A549 (cell line): ENCODE data around the gene RUVBL2. TPM values are rescaled to one million over a fixed set of nuclear protein-coding genes. Genes with fewer than 3 reads are reported as not detected.

Experiments used
- ATAC-seq, 2 experiments: fragments of 200-7000 bp in 1 of 2; fragments of >200 bp in 1 of 2; cut with Nextera tagmentation in 1 of 2; cut with Tn5 transposase in 1 of 2; 3 replicates each; pipeline versions ENCODE4 v1.8.0 to v1.9.1; 2018 to 2020; ENCODE audit warnings: mild to moderate bottlenecking in 1 of 2, moderate library complexity in 1 of 2
- CTCF ChIA-PET: fragments of 300-600 bp; sonication (Branson Sonifier 250); formaldehyde crosslinking; extraction: SDS; loops from one replicate; lab custom pipeline; 2021; ENCODE audit warnings: antibody characterized with exemption, inconsistent platforms; lab: Yijun Ruan, JAX
- POLR2A ChIA-PET: fragments of 350-600 bp; formaldehyde crosslinking; extraction: SDS; loops from one replicate; lab custom pipeline; 2021; ENCODE audit warnings: antibody characterized with exemption, inconsistent platforms; lab: Yijun Ruan, JAX
- DNase-seq, 2 experiments: peaks; one replicate each; pipeline versions ENCODE4 v3.0.0 to v3.0.0-alpha.2; 2011 to 2016; ENCODE audit warnings: low read depth in 1 of 2, low spot score in 1 of 2
- FAIRE-seq: peaks from 2 replicates; lab custom pipeline; 2011; peaks lifted over from hg19 to GRCh38; lab: Jason Lieb, UNC
- H3K27ac ChIP-seq, 2 experiments: fragments of >200 bp; sonication (Bioruptor Twin); formaldehyde crosslinking; 3 replicates each; pipeline ENCODE4 v1.5.1; 2016 to 2017
- H3K4me1 ChIP-seq: fragments of >200 bp; sonication (Bioruptor Twin); formaldehyde crosslinking; 3 replicates; pipeline ENCODE4 v1.6.1; 2016
- H3K4me2 ChIP-seq: fragments of >200 bp; sonication (Bioruptor Twin); formaldehyde crosslinking; 3 replicates; pipeline ENCODE4 v1.6.1; 2016
- H3K4me3 ChIP-seq: fragments of >200 bp; sonication (Bioruptor Twin); formaldehyde crosslinking; 3 replicates; pipeline ENCODE4 v1.5.1; 2016
- H3K9me3 ChIP-seq: fragments of >200 bp; sonication (Bioruptor Twin); formaldehyde crosslinking; 3 replicates; pipeline ENCODE4 v1.6.1; 2016
- BCL3 ChIP-seq: fragments of >200 bp; sonication (Bioruptor Twin); formaldehyde crosslinking; IDR thresholded peaks from 3 replicates; pipeline ENCODE4 v1.6.1; 2016
- CHD2 ChIP-seq: fragments of 150-350 bp; IDR thresholded peaks from 2 replicates; pipeline ENCODE4 v1.6.1; 2014; ENCODE audit warnings: low read length; ENCODE audit not compliant: partially characterized antibody
- ESRRA ChIP-seq: fragments of 150-350 bp; IDR thresholded peaks from 2 replicates; pipeline ENCODE4 v1.6.1; 2014; ENCODE audit warnings: mild to moderate bottlenecking, low read length, borderline replicate concordance
- FOXS1 ChIP-seq: fragments of 250-450 bp; sonication (Bioruptor Pico); IDR thresholded peaks from 2 replicates; pipeline ENCODE4 v1.5.0; 2020; ENCODE audit warnings: mild to moderate bottlenecking, moderate library complexity
- HES2 ChIP-seq: fragments of >200 bp; sonication (Bioruptor Twin); formaldehyde crosslinking; IDR thresholded peaks from 2 replicates; pipeline ENCODE4 v1.6.1; 2016
- HOXB13 ChIP-seq: fragments of 250-450 bp; sonication (Bioruptor Pico); IDR thresholded peaks from 2 replicates; pipeline ENCODE4 v1.5.0; 2020; ENCODE audit warnings: low read depth, mild to moderate bottlenecking, moderate library complexity
- JUN ChIP-seq, 2 experiments: fragments of >200 bp; sonication (Bioruptor Twin); formaldehyde crosslinking; IDR thresholded peaks; 2 replicates in 1 of 2; 3 replicates in 1 of 2; pipeline ENCODE4 v1.6.1; 2016 to 2017
- KDM5A ChIP-seq: fragments of 200-600 bp; sonication (generic); IDR thresholded peaks from 2 replicates; pipeline ENCODE4 v1.6.1; 2016; ENCODE audit warnings: antibody characterized with exemption, mild to moderate bottlenecking
- MAX ChIP-seq: IDR thresholded peaks from 2 replicates; pipeline ENCODE4 v1.6.1; 2012
- PHF8 ChIP-seq: fragments of 200-600 bp; sonication (generic); IDR thresholded peaks from 2 replicates; pipeline ENCODE4 v1.6.1; 2016; ENCODE audit warnings: low read depth, mild to moderate bottlenecking, antibody characterized with exemption, moderate library complexity, borderline replicate concordance
- RAD21 ChIP-seq, 2 experiments: fragments of >200 bp in 1 of 2; sonication (Bioruptor Twin) in 1 of 2; formaldehyde crosslinking in 1 of 2; IDR thresholded peaks in 1 of 2; conservative IDR thresholded peaks in 1 of 2; 2 replicates in 1 of 2; 3 replicates in 1 of 2; pipeline ENCODE4 v1.6.1; 2012 to 2018; ENCODE audit warnings: inconsistent platforms in 1 of 2
- RCOR1 ChIP-seq: fragments of 150-350 bp; IDR thresholded peaks from 2 replicates; pipeline ENCODE4 v1.6.1; 2014; ENCODE audit warnings: antibody characterized with exemption, low read length, low read depth
- REST ChIP-seq: fragments of 200-600 bp; sonication (generic); IDR thresholded peaks from 2 replicates; pipeline ENCODE4 v1.6.1; 2016; ENCODE audit warnings: antibody characterized with exemption, mild to moderate bottlenecking, moderate library complexity
- RFX5 ChIP-seq: fragments of 450-650 bp; IDR thresholded peaks from 2 replicates; pipeline ENCODE4 v1.7.1; 2014; ENCODE audit warnings: antibody characterized with exemption, mild to moderate bottlenecking, moderate library complexity
- RNF2 ChIP-seq: fragments of 200-600 bp; sonication (generic); IDR thresholded peaks from 2 replicates; pipeline ENCODE4 v1.6.1; 2016; ENCODE audit warnings: low read depth, mild to moderate bottlenecking, antibody characterized with exemption, moderate library complexity, borderline replicate concordance
- ZC3H11A ChIP-seq: fragments of 450-650 bp; IDR thresholded peaks from 2 replicates; pipeline ENCODE4 v1.6.1; 2014; ENCODE audit warnings: antibody characterized with exemption, mild to moderate bottlenecking
- ZNF302 ChIP-seq: fragments of 250-450 bp; sonication (Bioruptor Pico); IDR thresholded peaks from 2 replicates; pipeline ENCODE4 v1.9.0; 2021; ENCODE audit warnings: inconsistent platforms, mild to moderate bottlenecking, moderate library complexity
- WGBS: methylation state at CpG from one replicate; pipeline ENCODE4 v1.1.6; 2017; ENCODE audit errors: missing lambda C conversion rate; 5-methylcytosine and 5-hydroxymethylcytosine counted together
- polyA plus RNA-seq, 4 experiments: library from polyadenylated mRNA; depleted of rRNA in 3 of 4; stranded (reverse); fragments of >200 nt; fragmentation: RNase III in 1 of 4; extraction: RNeasy Plus Mini Kit Qiagen cat#74134 plus additional on column Dnase treatment in 1 of 4; gene quantifications; 2 replicates in 3 of 4; 3 replicates in 1 of 4; pipeline ENCODE4 v1.2.3, GENCODE V29; 2011 to 2017

RUVBL2 gene
- polyA plus RNA-seq, 2 of the 4 experiments (the other 2 are of a cell fraction), result 186 to 225 TPM

- no peak for FAIRE-seq
Observed at GRCh38 chr19:48991873-48992580, 1.7 kb upstream of the RUVBL2 start.

GRCh38 chr19:48992581-48993174 lies 1.0 kb upstream of the RUVBL2 start:
- ChIA-PET CTCF (interaction anchor here (0.6 to 14.7 kb wide), 49 partner anchors 15 to 1676 kb away, joined by 3 to 408 read pairs (median 5); partner anchors contain the start of genes BAX, CGB2, CGB7 and FTL), POLR2A (interaction anchor here (0.6 to 1.9 kb wide), 19 partner anchors 9 to 350 kb away, joined by 3 to 16 read pairs (median 6); partner anchors contain the start of genes FTL, NUCB1 and PPP1R15A)
- Histone ChIP-seq H3K4me2 (peak overlapping the region; percentile 93), H3K4me1 (peaks cover 20% of the 10 kb centered on the region), H3K27ac (peak overlapping the region; percentile 76 to 87), H3K4me3 (peak overlapping the region; percentile 73), H3K9me3 (no peaks in the 10 kb centered on the region)
- no peak for DNase-seq
- ATAC-seq, result peak; percentile 2 to 17
- no peak for FAIRE-seq
- no peak for TF ChIP-seq FOXS1
- TF ChIP-seq ZNF302, result no peak
- 0 out of 5 replicates have a peak, but pooled peaks of 1 of the 2 experiments have one; percentile 10 for TF ChIP-seq JUN (IDR thresholded peaks at IDR 0.05)
- WGBS, result 4% methylated on average over 20 of the region's 20 CpGs

More at GRCh38 chr19:48991873-48992580, 1.7 kb upstream of the RUVBL2 start:
- POLR2A ChIA-PET, result interaction anchor here (0.6 to 1.9 kb wide), 4 partner anchors 13 to 146 kb away, joined by 3 to 9 read pairs (median 4); partner anchors contain the start of genes FTL and PPP1R15A
- peak; percentile 30; the same call in 1 of the 2 replicates for TF ChIP-seq MAX
- no peak for TF ChIP-seq HOXB13 (CRISPR knock-in tag)
- 61% methylated on average over 8 of the region's 8 CpGs for WGBS
- Histone ChIP-seq H3K4me1 (peaks cover 20% of the 10 kb centered on the region), H3K4me3 (peak overlapping the region; percentile 73), H3K27ac (peak overlapping the region; percentile 76 to 87), H3K4me2 (peak overlapping the region; percentile 93), H3K9me3 (no peaks in the 10 kb centered on the region)
- CTCF ChIA-PET, result interaction anchor here (0.6 to 14.7 kb wide), 17 partner anchors 14 to 233 kb away, joined by 3 to 408 read pairs (median 5); partner anchors contain the start of genes CGB7 and LHB
- ATAC-seq, result peak; percentile 48 to 60
- DNase-seq, result peak; percentile 63 to 75

- Histone ChIP-seq H3K4me2 (peak overlapping the region; percentile 87), H3K4me3 (peak overlapping the region; percentile 73), H3K4me1 (peaks cover 20% of the 10 kb centered on the region), H3K9me3 (no peaks in the 10 kb centered on the region), H3K27ac (peak overlapping the region; percentile 76 to 87)
- CTCF ChIA-PET, result interaction anchor here (0.6 to 14.7 kb wide), 35 partner anchors 16 to 722 kb away, joined by 3 to 408 read pairs (median 4); partner anchors contain the start of genes CA11, CGB2, CGB7 and LHB
- WGBS, result 3% methylated on average over 13 of the region's 13 CpGs
- DNase-seq (no peak), FAIRE-seq (no peak), ATAC-seq (no peak)
- POLR2A ChIA-PET, result interaction anchor here (0.6 to 1.9 kb wide), 23 partner anchors 10 to 269 kb away, joined by 3 to 16 read pairs (median 6); partner anchors contain the start of genes FTL, NUCB1 and PPP1R15A
- peak; percentile 81 for TF ChIP-seq KDM5A
- TF ChIP-seq REST, result no peak
- TF ChIP-seq JUN (IDR thresholded peaks at IDR 0.05), result peak in 1 of 2 experiments; percentile 9; a peak in 1 of 5 replicates
- peak; percentile 32; the same call in 1 of the 2 replicates for TF ChIP-seq PHF8
Observed at GRCh38 chr19:48994035-48994386, 324 bp downstream of the RUVBL2 start.

GRCh38 chr19:48997972-48998371 lies 4.3 kb downstream of the RUVBL2 start:
- ATAC-seq (peak; percentile 40 to 43; a peak in 5 of 6 replicates), FAIRE-seq (no peak), DNase-seq (peak; percentile 81 to 85)
- H3K9me3 ChIP-seq, result no peaks in the 10 kb centered on the region
- CTCF ChIA-PET, result interaction anchor here (0.6 to 14.7 kb wide), 35 partner anchors 9 to 341 kb away, joined by 3 to 408 read pairs (median 4); partner anchors contain the start of genes KCNA7, LHB and NTF4
- H3K4me2 ChIP-seq, result no peak overlapping the region
- H3K27ac ChIP-seq, result no peak overlapping the region
- 59% methylated on average over 5 of the region's 5 CpGs for WGBS
- H3K4me1 ChIP-seq, result peaks cover 10% of the 10 kb centered on the region; the same call in 2 of the 3 replicates
- POLR2A ChIA-PET, result interaction anchor here (1.0 kb wide), 1 partner anchor 11 kb away, joined by 3 read pairs; no protein-coding TSS in a partner anchor
- H3K4me3 ChIP-seq, result no peak overlapping the region
- no peak for TF ChIP-seq BCL3
- no peak for TF ChIP-seq RFX5
- TF ChIP-seq RAD21 (conservative IDR thresholded peaks at IDR 0.05 in 1 of 2, IDR thresholded peaks at IDR 0.05 in 1 of 2), result peak; percentile 58 to 60; a peak in 4 of 5 replicates
- TF ChIP-seq RCOR1, result no peak
- TF ChIP-seq RNF2, result no peak
- no peak for TF ChIP-seq CHD2
- no peak for TF ChIP-seq ZC3H11A
- no peak for TF ChIP-seq HES2
- TF ChIP-seq ESRRA, result no peak
